HepG2 (cell line): ENCODE results near the gene KARS1. TPM values are rescaled to one million over a fixed set of nuclear protein-coding genes. Genes with fewer than 3 reads are reported as not detected.

Experiments used
- polyA plus RNA-seq, 8 experiments: library from polyadenylated mRNA; depleted of rRNA in 3 of 8; stranded (reverse) in 7 of 8; unstranded in 1 of 8; fragments of >200 nt; fragmentation: Illumina TruSeq in 4 of 8; extraction: Trizol in 4 of 8; gene quantifications; 2 replicates each; pipeline versions ENCODE4 v1.2.1 to v1.2.3, GENCODE V29; 2011 to 2016; ENCODE audit warnings: low read depth in 4 of 8, missing spikeins in 1 of 8, mixed read lengths in 1 of 8; ENCODE audit not compliant: insufficient read depth in 1 of 8
- total RNA-seq, 5 experiments: library from RNA; depleted of rRNA; stranded (reverse); fragments of >200 nt; fragmentation: Illumina TruSeq; extraction: Trizol; gene quantifications; 2 replicates each; pipeline ENCODE4 v1.2.3, GENCODE V29; 2016; ENCODE audit warnings: low read depth in 1 of 5

The KARS1 gene
- total and polyA plus RNA-seq, 2 of the 13 experiments (the other 11 are each of a cell fraction or from before 2014, with no cell fraction given), result 141 to 276 TPM

Other genes starting within 250 kb of the KARS1 start
- 153 and 198 TPM in 2 replicates for gene CFDP1, start 214.2 kb downstream of the KARS1 start, total RNA-seq (2016; rRNA removed; fragmentation: Illumina TruSeq; extraction: Trizol)
- gene CFDP1, start 214.2 kb downstream of the KARS1 start, polyA plus RNA-seq (2011; rRNA removed), result 59.8 and 78.6 TPM in 2 replicates
- gene TMEM170A, start 183.0 kb downstream of the KARS1 start, total RNA-seq (2016; rRNA removed; fragmentation: Illumina TruSeq; extraction: Trizol), result 39.7 and 44.7 TPM in 2 replicates
- gene TMEM170A, start 183.0 kb downstream of the KARS1 start, polyA plus RNA-seq (2011; rRNA removed), result 30.0 and 35.7 TPM in 2 replicates
- gene CHST6, start 152.2 kb downstream of the KARS1 start, total RNA-seq (2016; rRNA removed; fragmentation: Illumina TruSeq; extraction: Trizol), result 0.32 and 0.91 TPM in 2 replicates
- 0.18 and 0.25 TPM in 2 replicates for gene CHST6, start 152.2 kb downstream of the KARS1 start, polyA plus RNA-seq (2011; rRNA removed)
- gene CHST5, start 111.6 kb downstream of the KARS1 start, total RNA-seq (2016; rRNA removed; fragmentation: Illumina TruSeq; extraction: Trizol), result not detected in 2 replicates
- 0.05 TPM in 1 of 2 replicates, not detected in the other for gene CHST5, start 111.6 kb downstream of the KARS1 start, polyA plus RNA-seq (2011; rRNA removed)
- 2.3 and 3.5 TPM in 2 replicates for gene TMEM231, start 91.4 kb downstream of the KARS1 start, total RNA-seq (2016; rRNA removed; fragmentation: Illumina TruSeq; extraction: Trizol)
- gene TMEM231, start 91.4 kb downstream of the KARS1 start, polyA plus RNA-seq (2011; rRNA removed), result 7.4 TPM in 2 replicates
- 76.4 and 82.4 TPM in 2 replicates for gene GABARAPL2, start 81.3 kb downstream of the KARS1 start, total RNA-seq (2016; rRNA removed; fragmentation: Illumina TruSeq; extraction: Trizol)
- gene GABARAPL2, start 81.3 kb downstream of the KARS1 start, polyA plus RNA-seq (2011; rRNA removed), result 68.4 and 83.0 TPM in 2 replicates
- gene ADAT1, start 24.4 kb downstream of the KARS1 start, total RNA-seq (2016; rRNA removed; fragmentation: Illumina TruSeq; extraction: Trizol), result 40.8 and 50.7 TPM in 2 replicates
- gene ADAT1, start 24.4 kb downstream of the KARS1 start, polyA plus RNA-seq (2011; rRNA removed), result 15.5 and 18.4 TPM in 2 replicates
- 50.2 and 53.1 TPM in 2 replicates for gene TERF2IP, start 108 bp upstream of the KARS1 start, total RNA-seq (2016; rRNA removed; fragmentation: Illumina TruSeq; extraction: Trizol)
- 22.5 and 26.4 TPM in 2 replicates for gene TERF2IP, start 108 bp upstream of the KARS1 start, polyA plus RNA-seq (2011; rRNA removed)
- gene CPHXL2, start 29.3 kb upstream of the KARS1 start, total RNA-seq (2016; rRNA removed; fragmentation: Illumina TruSeq; extraction: Trizol), result not detected in 2 replicates
- not detected in 2 replicates for gene CPHXL2, start 29.3 kb upstream of the KARS1 start, polyA plus RNA-seq (2011; rRNA removed)
- not detected in 2 replicates for gene DUXB, start 53.8 kb upstream of the KARS1 start, total RNA-seq (2016; rRNA removed; fragmentation: Illumina TruSeq; extraction: Trizol)
- gene DUXB, start 53.8 kb upstream of the KARS1 start, polyA plus RNA-seq (2011; rRNA removed), result not detected in 2 replicates
- not detected in 2 replicates for gene CPHXL, start 78.8 kb upstream of the KARS1 start, total RNA-seq (2016; rRNA removed; fragmentation: Illumina TruSeq; extraction: Trizol)
- not detected in 2 replicates for gene CPHXL, start 78.8 kb upstream of the KARS1 start, polyA plus RNA-seq (2011; rRNA removed)